Mesenchymal stem cell (in vitro differentiated cells and primary cell): ENCODE measurements around the gene SH3PXD2A.
"Not testable (repeated sequence)": the region's sequence is repeated elsewhere in the genome, so short reads cannot be mapped to it uniquely, and the experiment has no call there.

Experiments
- DNase-seq: peaks from one replicate; pipeline ENCODE4 v3.0.0-alpha.2; 2013
- H2AFZ ChIP-seq: one replicate; pipeline ENCODE4 v1.6.1; 2013; ENCODE audit warnings: low read depth, mild to moderate bottlenecking, control low read depth, inconsistent platforms, low read length, moderate library complexity
- H2AK5ac ChIP-seq: 2 replicates; pipeline ENCODE4 v1.6.1; 2013; ENCODE audit warnings: low read length, moderate library complexity, mild to moderate bottlenecking, inconsistent platforms; ENCODE audit not compliant: severe bottlenecking
- H2BK120ac ChIP-seq: one replicate; pipeline ENCODE4 v1.6.1; 2013; ENCODE audit warnings: low read depth, mild to moderate bottlenecking, inconsistent platforms, low read length, moderate library complexity
- H2BK12ac ChIP-seq, 2 experiments: one replicate each; pipeline ENCODE4 v1.6.1; 2013; ENCODE audit warnings: inconsistent platforms in 2 of 2, low read length in 2 of 2, mild to moderate bottlenecking in 2 of 2, moderate library complexity in 2 of 2, control low read depth in 1 of 2
- H2BK15ac ChIP-seq: one replicate; pipeline ENCODE4 v1.6.1; 2013; ENCODE audit warnings: mild to moderate bottlenecking, low read depth, inconsistent platforms; ENCODE audit not compliant: poor library complexity, severe bottlenecking
- H2BK5ac ChIP-seq: 2 replicates; pipeline ENCODE4 v1.6.1; 2013; ENCODE audit warnings: low read depth, mild to moderate bottlenecking, low read length, control low read depth, inconsistent platforms; ENCODE audit not compliant: poor library complexity, severe bottlenecking
- H3K14ac ChIP-seq, 2 experiments: one replicate each; pipeline ENCODE4 v1.6.1; 2013; ENCODE audit warnings: inconsistent platforms in 2 of 2, low read length in 2 of 2, control low read depth in 1 of 2, mild to moderate bottlenecking in 1 of 2, moderate library complexity in 1 of 2
- H3K18ac ChIP-seq, 2 experiments: one replicate each; pipeline ENCODE4 v1.6.1; 2013; ENCODE audit warnings: inconsistent platforms in 2 of 2, low read length in 2 of 2, control low read depth in 1 of 2, low read depth in 1 of 2, mild to moderate bottlenecking in 1 of 2
- H3K23ac ChIP-seq, 2 experiments: one replicate each; pipeline ENCODE4 v1.6.1; 2013; ENCODE audit warnings: inconsistent platforms in 2 of 2, low read length in 2 of 2, mild to moderate bottlenecking in 2 of 2, moderate library complexity in 2 of 2, control low read depth in 1 of 2
- H3K27ac ChIP-seq: 2 replicates; pipeline ENCODE4 v1.5.1; 2013; ENCODE audit warnings: mild to moderate bottlenecking, moderate library complexity, low read length, control low read depth, inconsistent platforms; ENCODE audit not compliant: poor library complexity, severe bottlenecking
- H3K27me3 ChIP-seq, 2 experiments: 2 replicates each; pipeline versions ENCODE4 v1.6.1 to v1.7.0; 2013; ENCODE audit warnings: low read length in 2 of 2, mild to moderate bottlenecking in 2 of 2, moderate library complexity in 2 of 2, control low read depth in 1 of 2, inconsistent platforms in 1 of 2; ENCODE audit not compliant: control insufficient read depth in 1 of 2, insufficient read depth in 1 of 2
- H3K36me3 ChIP-seq, 2 experiments: 2 replicates each; pipeline versions ENCODE4 v1.6.1 to v1.7.0; 2013; ENCODE audit warnings: low read length in 2 of 2, control low read depth in 1 of 2, inconsistent platforms in 1 of 2, low read depth in 1 of 2, mild to moderate bottlenecking in 1 of 2; ENCODE audit not compliant: insufficient read depth in 2 of 2, control insufficient read depth in 1 of 2
- H3K4ac ChIP-seq, 2 experiments: one replicate each; pipeline ENCODE4 v1.6.1; 2013; ENCODE audit warnings: inconsistent platforms in 2 of 2, low read length in 2 of 2, mild to moderate bottlenecking in 2 of 2, moderate library complexity in 2 of 2, control low read depth in 1 of 2, low read depth in 1 of 2
- H3K4me1 ChIP-seq: 2 replicates; pipeline ENCODE4 v1.6.1; 2013; ENCODE audit warnings: low read depth, low read length, control low read depth; ENCODE audit not compliant: control insufficient read depth, insufficient read depth
- H3K4me2 ChIP-seq: 2 replicates; pipeline ENCODE4 v1.6.1; 2013; ENCODE audit warnings: low read length, mild to moderate bottlenecking, inconsistent platforms; ENCODE audit not compliant: poor library complexity, severe bottlenecking
- H3K4me3 ChIP-seq, 2 experiments: 2 replicates each; pipeline versions ENCODE4 v1.5.1 to v1.7.0; 2013; ENCODE audit warnings: low read length in 2 of 2, mild to moderate bottlenecking in 2 of 2, control low read depth in 1 of 2, low read depth in 1 of 2; ENCODE audit not compliant: insufficient read depth in 1 of 2
- H3K79me1 ChIP-seq: replicated peaks from 2 replicates; pipeline ENCODE4 v1.6.1; 2013; ENCODE audit warnings: mild to moderate bottlenecking, control low read depth, low read length, inconsistent platforms; ENCODE audit not compliant: poor library complexity, severe bottlenecking
- H3K9ac ChIP-seq: 2 replicates; pipeline ENCODE4 v1.7.0; 2013; ENCODE audit warnings: mild to moderate bottlenecking, low read length, moderate library complexity
- H3K9me3 ChIP-seq: 2 replicates; pipeline ENCODE4 v1.7.0; 2013; ENCODE audit warnings: mild to moderate bottlenecking, low read length; ENCODE audit not compliant: control insufficient read depth
- H4K8ac ChIP-seq: one replicate; pipeline ENCODE4 v1.6.1; 2013; ENCODE audit warnings: inconsistent platforms, mild to moderate bottlenecking, low read length, moderate library complexity
- H4K91ac ChIP-seq: one replicate; pipeline ENCODE4 v1.6.1; 2013; ENCODE audit warnings: mild to moderate bottlenecking, low read length, inconsistent platforms
- WGBS: methylation state at CpG from one replicate; pipeline ENCODE4 v1.1.7; 2013; ENCODE audit warnings: mixed read lengths; 5-methylcytosine and 5-hydroxymethylcytosine counted together

The SH3PXD2A gene

GRCh38 chr10:103663236-103663635, 192.1 kb downstream of the SH3PXD2A start:
- Histone ChIP-seq H3K4ac (no peak overlapping the region), H2AK5ac (no peak overlapping the region), H3K23ac (no peak overlapping the region), H3K9ac (peak overlapping the region; percentile 6), H3K27me3 (no peaks in the 10 kb centered on the region), H3K36me3 (peaks cover 14 to 23% of the 10 kb centered on the region in 2 experiments), H2BK12ac (no peak overlapping the region), H2BK5ac (no peak overlapping the region), H2BK15ac (no peak overlapping the region), H2BK120ac (no peak overlapping the region), H3K4me1 (peaks cover 38% of the 10 kb centered on the region), H4K91ac (no peak overlapping the region), H3K4me2 (no peak overlapping the region), H3K27ac (no peak overlapping the region), H4K8ac (no peak overlapping the region), H3K9me3 (no peaks in the 10 kb centered on the region), H3K79me1 (peaks cover 7% of the 10 kb centered on the region), H2AFZ (no peak overlapping the region), H3K14ac (no peak overlapping the region), H3K18ac (no peak overlapping the region), H3K4me3 (no peak overlapping the region)
- DNase-seq: no peak
- WGBS: 90% methylated on average over 3 of the region's 3 CpGs

GRCh38 chr10:103662704-103663103, 192.7 kb downstream of the SH3PXD2A start:
- not testable (repeated sequence) for H3K79me1 ChIP-seq, H2AFZ ChIP-seq, H3K27ac ChIP-seq, DNase-seq, H2BK120ac ChIP-seq, H2BK12ac ChIP-seq, H3K27me3 ChIP-seq, H3K4me3 ChIP-seq, H3K23ac ChIP-seq, H4K91ac ChIP-seq, H3K18ac ChIP-seq, H4K8ac ChIP-seq, H2AK5ac ChIP-seq, H3K14ac ChIP-seq, H2BK15ac ChIP-seq, H3K9me3 ChIP-seq, H2BK5ac ChIP-seq, H3K4me2 ChIP-seq, H3K4ac ChIP-seq
- H3K4me1 ChIP-seq: peaks cover 33% of the 10 kb centered on the region
- 98% methylated on average over 3 of the region's 3 CpGs for WGBS
- H3K36me3 ChIP-seq: peaks cover 17 to 28% of the 10 kb centered on the region in 2 experiments
- peak overlapping the region; percentile 6 for H3K9ac ChIP-seq

- Histone ChIP-seq H3K4me1 (peaks cover 33% of the 10 kb centered on the region), H3K27me3 (no peaks in the 10 kb centered on the region), H3K14ac (peak overlapping the region in 1 of 2 experiments; percentile 44), H3K18ac (peak overlapping the region in 1 of 2 experiments; percentile 75), H4K91ac (peak overlapping the region; percentile 80), H3K79me1 (peaks cover 5% of the 10 kb centered on the region), H3K27ac (peak overlapping the region; percentile 48), H2BK120ac (no peak overlapping the region), H2BK15ac (peak overlapping the region; percentile 65), H3K9me3 (peaks cover 9% of the 10 kb centered on the region), H3K36me3 (peaks cover 17 to 37% of the 10 kb centered on the region in 2 experiments), H2BK5ac (no peak overlapping the region), H3K23ac (no peak overlapping the region), H2AK5ac (no peak overlapping the region), H2AFZ (peak overlapping the region; percentile 36), H3K4me2 (peak overlapping the region; percentile 64), H3K9ac (peak overlapping the region; percentile 94), H3K4ac (peak overlapping the region; percentile 49 to 60), H3K4me3 (peak overlapping the region; percentile 50 to 95), H4K8ac (peak overlapping the region; percentile 97), H2BK12ac (peak overlapping the region in 1 of 2 experiments; percentile 64)
- WGBS: 59% methylated on average over 47 of the region's 48 CpGs
- peak; percentile 88 for DNase-seq
These were observed 194.0 kb downstream of the SH3PXD2A start for GRCh38 chr10:103661198-103661950.

GRCh38 chr10:103660364-103661197, 194.8 kb downstream of the SH3PXD2A start:
- Histone ChIP-seq H3K4me3 (peak overlapping the region; percentile 50 to 95), H2BK5ac (no peak overlapping the region), H3K36me3 (peaks cover 17 to 43% of the 10 kb centered on the region in 2 experiments), H4K8ac (peak overlapping the region; percentile 83), H4K91ac (peak overlapping the region; percentile 80), H3K4me2 (peak overlapping the region; percentile 64), H3K79me1 (peaks cover 5% of the 10 kb centered on the region), H3K18ac (peak overlapping the region; percentile 26 to 75), H3K23ac (no peak overlapping the region), H3K9ac (peak overlapping the region; percentile 94), H2BK15ac (no peak overlapping the region), H3K4ac (peak overlapping the region in 1 of 2 experiments; percentile 60), H3K4me1 (peaks cover 32% of the 10 kb centered on the region), H2BK120ac (no peak overlapping the region), H3K27ac (peak overlapping the region; percentile 51), H2AFZ (no peak overlapping the region), H3K9me3 (peaks cover 9% of the 10 kb centered on the region), H3K27me3 (no peaks in the 10 kb centered on the region), H3K14ac (no peak overlapping the region), H2AK5ac (no peak overlapping the region), H2BK12ac (peak overlapping the region in 1 of 2 experiments; percentile 64)
- DNase-seq: no peak
- WGBS: 93% methylated on average over 42 of the region's 42 CpGs
